GM18858 (cell line): ENCODE data around the gene PTPN5.
"Not testable (repeated sequence)": the region's sequence is repeated elsewhere in the genome, so short reads cannot be mapped to it uniquely, and the experiment has no call there.

ENCODE experiments used
- ATAC-seq: cut with Tn5 transposase; IDR thresholded peaks from one replicate; pipeline ENCODE4 v1.9.1; 2021; ENCODE audit not compliant: unreplicated experiment

PTPN5 gene

GRCh38 chr11:18791207-18791968 lies at the start of gene PTPN5:
TSS of gene PTPN5 (minus strand) at chr11:18791798. CDS start at chr11:18771958, 19,840 bp downstream.
- no peak for ATAC-seq

GRCh38 chr11:18836417-18836816 lies 44.8 kb upstream of the PTPN5 start:
- no peak for ATAC-seq

- no peak for ATAC-seq
Measured at GRCh38 chr11:18834754-18835466, 43.3 kb upstream of the PTPN5 start.

GRCh38 chr11:18820160-18820559 lies 28.6 kb upstream of the PTPN5 start:
- ATAC-seq: not testable (repeated sequence)

- no peak for ATAC-seq
Measured at GRCh38 chr11:18804199-18804999, 12.8 kb upstream of the PTPN5 start.

- ATAC-seq: no peak
Measured at GRCh38 chr11:18802381-18803257, 11.0 kb upstream of the PTPN5 start.

GRCh38 chr11:18798799-18799469 lies 7.3 kb upstream of the PTPN5 start:
- ATAC-seq: no peak

- no peak for ATAC-seq
Measured at GRCh38 chr11:18794956-18795355, 3.4 kb upstream of the PTPN5 start.

- no peak for ATAC-seq
Measured at GRCh38 chr11:18792827-18793226, 1.2 kb upstream of the PTPN5 start.

GRCh38 chr11:18791969-18792628 lies 501 bp upstream of the PTPN5 start:
- ATAC-seq: no peak

GRCh38 chr11:18790883-18791206 lies 753 bp downstream of the PTPN5 start:
- no peak for ATAC-seq

- ATAC-seq: no peak
Measured at GRCh38 chr11:18789942-18790341, 1.7 kb downstream of the PTPN5 start.

- ATAC-seq: no peak
Measured at GRCh38 chr11:18785411-18785810, 6.2 kb downstream of the PTPN5 start.

- no peak for ATAC-seq
Measured at GRCh38 chr11:18780896-18781295, 10.7 kb downstream of the PTPN5 start.

- no peak for ATAC-seq
Measured at GRCh38 chr11:18780329-18780728, 11.3 kb downstream of the PTPN5 start.

- ATAC-seq: no peak
Measured at GRCh38 chr11:18778468-18778867, 13.1 kb downstream of the PTPN5 start.

- ATAC-seq: no peak
Measured at GRCh38 chr11:18776324-18776723, 15.3 kb downstream of the PTPN5 start.

- ATAC-seq: peak; percentile 75
Measured at GRCh38 chr11:18775492-18776292, 15.9 kb downstream of the PTPN5 start.

- ATAC-seq: no peak
Measured at GRCh38 chr11:18774801-18775200, 16.8 kb downstream of the PTPN5 start.
